ENCODE measurements around the gene KPTN. TPM values are rescaled to one million over a fixed set of nuclear protein-coding genes. Genes with fewer than 3 reads are reported as not detected.

Gene KPTN
- total and polyA plus RNA-seq, 2 of the 13 experiments (the other 11 are each of a cell fraction or from before 2014, with no cell fraction given): 9.1 to 13.3 TPM

- TF ChIP-seq, protein P1, sequence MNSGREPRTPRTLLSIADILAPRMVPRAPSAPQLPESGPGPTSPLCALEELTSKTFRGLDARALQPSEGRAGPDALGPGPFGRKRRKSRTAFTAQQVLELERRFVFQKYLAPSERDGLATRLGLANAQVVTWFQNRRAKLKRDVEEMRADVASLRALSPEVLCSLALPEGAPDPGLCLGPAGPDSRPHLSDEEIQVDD (CRISPR knock-in tag; IDR thresholded peaks at IDR 0.05; ENCODE audit: borderline replicate concordance): no peak
- TF ChIP-seq, protein P2, sequence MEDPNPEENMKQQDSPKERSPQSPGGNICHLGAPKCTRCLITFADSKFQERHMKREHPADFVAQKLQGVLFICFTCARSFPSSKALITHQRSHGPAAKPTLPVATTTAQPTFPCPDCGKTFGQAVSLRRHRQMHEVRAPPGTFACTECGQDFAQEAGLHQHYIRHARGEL (CRISPR knock-in tag; IDR thresholded peaks at IDR 0.05): 0 out of 2 replicates have a peak, but pooled peaks have one; percentile 33
- TF ChIP-seq ATAD3A (CRISPR knock-in tag; IDR thresholded peaks at IDR 0.05) (no peak), SMC3 (IDR thresholded peaks at IDR 0.05; ENCODE audit: low read length) (no peak), POGZ (CRISPR knock-in tag; IDR thresholded peaks at IDR 0.05) (no peak), SSRP1 (CRISPR knock-in tag; IDR thresholded peaks at IDR 0.05) (no peak), ASH2L (IDR thresholded peaks at IDR 0.05; ENCODE audit: insufficient read length, low read depth, low read length) (no peak), WIZ (CRISPR knock-in tag; IDR thresholded peaks at IDR 0.05) (0 out of 2 replicates have a peak, but pooled peaks have one; percentile 7), ZNF256 (CRISPR knock-in tag; conservative IDR thresholded peaks at IDR 0.05) (no peak), MZF1 (CRISPR knock-in tag; IDR thresholded peaks at IDR 0.05; ENCODE audit: borderline replicate concordance) (no peak), TAF15 (IDR thresholded peaks at IDR 0.05; ENCODE audit: low read depth, low read length, poor library complexity, severe bottlenecking) (no peak), HMGA1 (CRISPR knock-in tag; conservative IDR thresholded peaks at IDR 0.05) (no peak), HOXA9 (CRISPR knock-in tag; IDR thresholded peaks at IDR 0.05; ENCODE audit: borderline replicate concordance) (no peak), CREB1 (IDR thresholded peaks at IDR 0.05) (no peak), CREB1 (CRISPR knock-in tag; IDR thresholded peaks at IDR 0.05) (no peak), CAMTA2 (CRISPR knock-in tag; IDR thresholded peaks at IDR 0.05; ENCODE audit: borderline replicate concordance) (0 out of 2 replicates have a peak, but pooled peaks have one; percentile 15), ZBTB46 (CRISPR knock-in tag; IDR thresholded peaks at IDR 0.05; ENCODE audit: borderline replicate concordance) (no peak), SNAPC2 (CRISPR knock-in tag; IDR thresholded peaks at IDR 0.05) (no peak), HIVEP1 (CRISPR knock-in tag; IDR thresholded peaks at IDR 0.05) (peak; percentile 43; the same call in 1 of the 2 replicates), ZNF30 (CRISPR knock-in tag; IDR thresholded peaks at IDR 0.05) (peak; percentile 44; the same call in 1 of the 2 replicates), ZNF333 (CRISPR knock-in tag; IDR thresholded peaks at IDR 0.05; ENCODE audit: borderline replicate concordance) (no peak)
- TF ChIP-seq, protein P3, sequence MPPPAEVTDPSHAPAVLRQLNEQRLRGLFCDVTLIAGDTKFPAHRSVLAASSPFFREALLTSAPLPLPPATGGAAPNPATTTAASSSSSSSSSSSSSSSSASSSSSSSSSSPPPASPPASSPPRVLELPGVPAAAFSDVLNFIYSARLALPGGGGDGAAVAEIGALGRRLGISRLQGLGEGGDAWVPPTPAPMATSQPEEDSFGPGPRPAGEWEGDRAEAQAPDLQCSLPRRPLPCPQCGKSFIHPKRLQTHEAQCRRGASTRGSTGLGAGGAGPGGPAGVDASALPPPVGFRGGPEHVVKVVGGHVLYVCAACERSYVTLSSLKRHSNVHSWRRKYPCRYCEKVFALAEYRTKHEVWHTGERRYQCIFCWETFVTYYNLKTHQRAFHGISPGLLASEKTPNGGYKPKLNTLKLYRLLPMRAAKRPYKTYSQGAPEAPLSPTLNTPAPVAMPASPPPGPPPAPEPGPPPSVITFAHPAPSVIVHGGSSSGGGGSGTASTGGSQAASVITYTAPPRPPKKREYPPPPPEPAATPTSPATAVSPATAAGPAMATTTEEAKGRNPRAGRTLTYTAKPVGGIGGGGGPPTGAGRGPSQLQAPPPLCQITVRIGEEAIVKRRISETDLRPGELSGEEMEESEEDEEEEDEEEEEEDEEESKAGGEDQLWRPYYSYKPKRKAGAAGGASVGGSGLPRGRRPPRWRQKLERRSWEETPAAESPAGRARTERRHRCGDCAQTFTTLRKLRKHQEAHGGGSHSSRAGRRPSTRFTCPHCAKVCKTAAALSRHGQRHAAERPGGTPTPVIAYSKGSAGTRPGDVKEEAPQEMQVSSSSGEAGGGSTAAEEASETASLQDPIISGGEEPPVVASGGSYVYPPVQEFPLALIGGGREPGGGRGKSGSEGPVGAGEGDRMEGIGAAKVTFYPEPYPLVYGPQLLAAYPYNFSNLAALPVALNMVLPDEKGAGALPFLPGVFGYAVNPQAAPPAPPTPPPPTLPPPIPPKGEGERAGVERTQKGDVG (CRISPR knock-in tag; IDR thresholded peaks at IDR 0.05; ENCODE audit: borderline replicate concordance): no peak
- TF ChIP-seq, protein P4, sequence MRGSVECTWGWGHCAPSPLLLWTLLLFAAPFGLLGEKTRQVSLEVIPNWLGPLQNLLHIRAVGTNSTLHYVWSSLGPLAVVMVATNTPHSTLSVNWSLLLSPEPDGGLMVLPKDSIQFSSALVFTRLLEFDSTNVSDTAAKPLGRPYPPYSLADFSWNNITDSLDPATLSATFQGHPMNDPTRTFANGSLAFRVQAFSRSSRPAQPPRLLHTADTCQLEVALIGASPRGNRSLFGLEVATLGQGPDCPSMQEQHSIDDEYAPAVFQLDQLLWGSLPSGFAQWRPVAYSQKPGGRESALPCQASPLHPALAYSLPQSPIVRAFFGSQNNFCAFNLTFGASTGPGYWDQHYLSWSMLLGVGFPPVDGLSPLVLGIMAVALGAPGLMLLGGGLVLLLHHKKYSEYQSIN (CRISPR knock-in tag; IDR thresholded peaks at IDR 0.05; ENCODE audit: borderline replicate concordance): no peak
These were observed 30.3 kb upstream of the KPTN start (continued) for GRCh38 chr19:47514151-47514868.
